B cell (primary cell): ENCODE data around the gene TRIP10. TPM values are rescaled to one million over a fixed set of nuclear protein-coding genes. Genes with fewer than 3 reads are reported as not detected.
A peak's percentile ranks its signal among the peaks of the same experiment; 100 is the strongest.

Experiments
- ATAC-seq: fragments of 200-7000 bp; cut with Tn5 transposase; one replicate; pipeline ENCODE4 v1.10.0; 2021; ENCODE audit warnings: low read depth, mild to moderate bottlenecking, moderate number of reproducible peaks, moderate library complexity
- CTCF ChIA-PET: fragments of 350-600 bp; sonication (Branson Sonifier 250); formaldehyde crosslinking; loops from one replicate; lab custom pipeline; 2021; ENCODE audit warnings: antibody characterized with exemption, inconsistent platforms; lab: Charles Lee
- POLR2A ChIA-PET: fragments of 350-600 bp; sonication (Branson Sonifier 250); formaldehyde crosslinking; loops from one replicate; lab custom pipeline; 2021; ENCODE audit warnings: antibody characterized with exemption; lab: Charles Lee
- DNase-seq: peaks from one replicate; pipeline ENCODE4 v3.0.0; 2013
- H2AFZ ChIP-seq: 2 replicates; pipeline ENCODE4 v1.6.1; 2012; ENCODE audit warnings: mild to moderate bottlenecking, low read depth, low read length; ENCODE audit not compliant: insufficient read depth, poor library complexity, severe bottlenecking
- H3K27ac ChIP-seq, 2 donors: 1 replicate in 1 of 2; 2 replicates in 1 of 2; pipeline ENCODE4 v1.5.1; 2012 to 2013; ENCODE audit warnings: low read length in 2 of 2, mild to moderate bottlenecking in 2 of 2, moderate library complexity in 1 of 2
- H3K27me3 ChIP-seq, 4 experiments: fragments of 200-600 bp in 1 of 4; sonication (generic) in 1 of 4; replicated peaks in 1 of 4; 1 replicate in 2 of 4; 2 replicates in 2 of 4; pipeline versions ENCODE4 v1.6.1 to v1.7.0; 2013 to 2016; ENCODE audit warnings: low read length in 3 of 4, mild to moderate bottlenecking in 2 of 4, mixed read lengths in 1 of 4, moderate library complexity in 1 of 4; ENCODE audit not compliant: insufficient read depth in 4 of 4, control insufficient read depth in 3 of 4; ENCODE audit errors: control extremely low read depth in 1 of 4
- H3K36me3 ChIP-seq, 2 experiments: replicated peaks in 1 of 2; 1 replicate in 1 of 2; 2 replicates in 1 of 2; pipeline versions ENCODE4 v1.6.1 to v1.7.1; 2013; ENCODE audit warnings: low read length in 1 of 2; ENCODE audit not compliant: insufficient read depth in 2 of 2, control insufficient read depth in 1 of 2; ENCODE audit errors: control extremely low read depth in 1 of 2, extremely low read depth in 1 of 2
- H3K4me1 ChIP-seq, 2 donors: fragments of 200-600 bp in 1 of 2; sonication (generic) in 1 of 2; 1 replicate in 1 of 2; 2 replicates in 1 of 2; pipeline versions ENCODE4 v1.5.1 to v1.6.1; 2013 to 2017; ENCODE audit warnings: low read length in 2 of 2; ENCODE audit not compliant: control insufficient read depth in 2 of 2, insufficient read depth in 2 of 2
- H3K4me2 ChIP-seq: replicated peaks from 2 replicates; pipeline ENCODE3; 2012; ENCODE audit warnings: mild to moderate bottlenecking, low read depth, low read length; ENCODE audit not compliant: poor library complexity, severe bottlenecking
- H3K4me3 ChIP-seq, 5 experiments: fragments of 200-600 bp in 1 of 5; sonication (generic) in 1 of 5; 1 replicate in 3 of 5; 2 replicates in 2 of 5; pipeline versions ENCODE4 v1.5.1 to v1.7.0; 2011 to 2016; ENCODE audit warnings: low read length in 4 of 5, mild to moderate bottlenecking in 4 of 5, low read depth in 2 of 5, control low read depth in 1 of 5, moderate library complexity in 1 of 5; ENCODE audit not compliant: insufficient read depth in 1 of 5; ENCODE audit errors: control extremely low read depth in 1 of 5, extremely low read depth in 1 of 5
- H3K79me2 ChIP-seq: fragments of 200-600 bp; sonication (generic); one replicate; pipeline ENCODE4 v1.6.0; 2016; ENCODE audit warnings: low read length; ENCODE audit not compliant: control insufficient read depth, insufficient read depth
- H3K9ac ChIP-seq: fragments of 200-600 bp; sonication (generic); 2 replicates; pipeline ENCODE4 v1.6.1; 2017; ENCODE audit warnings: mild to moderate bottlenecking, low read length, moderate library complexity
- H3K9me3 ChIP-seq, 3 donors: one replicate each; pipeline versions ENCODE4 v1.6.1 to v1.7.1; 2013; ENCODE audit warnings: low read length in 2 of 3; ENCODE audit not compliant: control insufficient read depth in 2 of 3, insufficient read depth in 1 of 3; ENCODE audit errors: control extremely low read depth in 1 of 3
- H4K20me1 ChIP-seq: 2 replicates; pipeline ENCODE4 v1.6.0; 2012; ENCODE audit warnings: mild to moderate bottlenecking, low read length; ENCODE audit not compliant: insufficient read depth, control insufficient read depth, poor library complexity, severe bottlenecking
- H3K27ac Mint-ChIP-seq: one replicate; pipeline ENCODE4 v1.8.0; 2021; ENCODE audit warnings: mixed read lengths
- H3K27me3 Mint-ChIP-seq: one replicate; pipeline ENCODE4 v1.8.0; 2021; ENCODE audit warnings: mixed read lengths
- H3K4me1 Mint-ChIP-seq: one replicate; pipeline ENCODE4 v1.8.0; 2021; ENCODE audit warnings: mixed read lengths
- H3K4me3 Mint-ChIP-seq: one replicate; pipeline ENCODE4 v1.8.0; 2021; ENCODE audit warnings: mixed read lengths
- H3K9me3 Mint-ChIP-seq: one replicate; pipeline ENCODE4 v1.8.0; 2022; ENCODE audit warnings: mixed read lengths; ENCODE audit not compliant: insufficient read depth
- CTCF ChIP-seq: fragments of 200-600 bp; IDR thresholded peaks from one replicate; pipeline ENCODE4 v1.8.0; 2022; ENCODE audit warnings: antibody characterized with exemption, mild to moderate bottlenecking
- EZH2 ChIP-seq: IDR thresholded peaks from 2 replicates; pipeline ENCODE4 v1.6.1; 2012; ENCODE audit warnings: borderline replicate concordance, low read depth, mild to moderate bottlenecking, moderate library complexity, low read length; ENCODE audit not compliant: insufficient read depth, poor library complexity, severe bottlenecking
- WGBS: methylation state at CpG from one replicate; pipeline ENCODE4 v1.1.5; 2013; ENCODE audit warnings: missing lambda C conversion rate; ENCODE audit not compliant: insufficient coverage; 5-methylcytosine and 5-hydroxymethylcytosine counted together
- intact Hi-C: fragments of 100-400 bp; cut with micrococcal nuclease; formaldehyde crosslinking; loops from one replicate; pipeline ENCODE4 v1.10.0; 2022
- polyA plus RNA-seq: library from polyadenylated mRNA; depleted of rRNA; stranded (reverse); fragments of >200 nt; gene quantifications from 2 replicates; pipeline ENCODE4 v1.2.3, GENCODE V29; 2012
- total RNA-seq, 2 donors: library from RNA; stranded (reverse); fragments of 120-200 nt in 1 of 2; gene quantifications; 1 replicate in 1 of 2; 2 replicates in 1 of 2; pipeline versions ENCODE4 v1.2.3 to v1.2.4, GENCODE V29; 2013 to 2022

Gene TRIP10
- total and polyA plus RNA-seq, 2 donors (not counting 1 experiment from before 2014, with no cell fraction given) = 5.9 to 42.7 TPM

GRCh38 chr19:6723738-6724137, 15.7 kb upstream of the TRIP10 start:
- Histone ChIP-seq H3K79me2 (peaks cover 4% of the 10 kb centered on the region), H3K9ac (no peak overlapping the region), H3K4me2 (peak overlapping the region; percentile 55), H3K27ac (peak overlapping the region in 1 of 2 donors; percentile 53), H4K20me1 (no peaks in the 10 kb centered on the region), H3K36me3 (no peaks in the 10 kb centered on the region), H3K4me1 (peaks cover 56 to 59% of the 10 kb centered on the region in 2 donors), H3K9me3 (peaks cover 0 to 3% (median 0%) of the 10 kb centered on the region in 3 donors), H2AFZ (no peak overlapping the region), H3K4me3 (no peak overlapping the region), H3K27me3 (no peaks in the 10 kb centered on the region)
- 24% methylated on average over 3 of the region's 5 CpGs for WGBS
- DNase-seq (peak; percentile 54), ATAC-seq (no peak)
- ChIA-PET POLR2A (no interaction called here), CTCF (interaction anchor here (0.6 to 1.4 kb wide), 2 partner anchors 12 to 70 kb away, joined by 5 to 7 read pairs; no protein-coding TSS in a partner anchor)
- intact Hi-C loops = loop anchor here (5.0 to 10.0 kb wide), 2 partner anchors 49 to 139 kb away; partner anchors contain the start of gene TNFSF14
- peak overlapping the region; percentile 83 for H3K27ac Mint-ChIP-seq
- peaks cover 66% of the 10 kb centered on the region for H3K4me1 Mint-ChIP-seq
- H3K4me3 Mint-ChIP-seq = peak overlapping the region; percentile 67
- no peaks in the 10 kb centered on the region for H3K27me3 Mint-ChIP-seq
- no peaks in the 10 kb centered on the region for H3K9me3 Mint-ChIP-seq
- TF ChIP-seq EZH2 = no peak
- TF ChIP-seq CTCF = no peak
